Neural progenitor cell (in vitro differentiated cells): ENCODE results near the gene VAT1L. TPM values are rescaled to one million over a fixed set of nuclear protein-coding genes. Genes with fewer than 3 reads are reported as not detected.

Source experiments
- DNase-seq: peaks from one replicate; pipeline ENCODE4 v3.0.0-alpha.2; 2016; ENCODE audit warnings: low spot score
- H2AFZ ChIP-seq: fragments of 200-600 bp; sonication (generic); replicated peaks from 2 replicates; pipeline ENCODE4 v1.6.1; 2016; ENCODE audit warnings: antibody characterized with exemption
- H3F3A ChIP-seq: fragments of 200-600 bp; sonication (generic); 2 replicates; pipeline ENCODE4 v1.6.1; 2016; ENCODE audit warnings: antibody characterized with exemption, low read depth
- H3K27ac ChIP-seq: fragments of 200-600 bp; sonication (generic); 2 replicates; pipeline ENCODE4 v1.5.1; 2016; ENCODE audit warnings: mild to moderate bottlenecking
- H3K27me3 ChIP-seq: fragments of 200-600 bp; sonication (generic); 2 replicates; pipeline ENCODE4 v1.6.1; 2016; ENCODE audit warnings: mild to moderate bottlenecking, moderate library complexity
- H3K36me3 ChIP-seq: fragments of 200-600 bp; sonication (generic); 2 replicates; pipeline ENCODE4 v1.5.1; 2016
- H3K4me1 ChIP-seq: fragments of 200-600 bp; sonication (generic); 2 replicates; pipeline ENCODE4 v1.6.1; 2016; ENCODE audit warnings: mixed run types
- H3K4me2 ChIP-seq: fragments of 200-600 bp; sonication (generic); 2 replicates; pipeline ENCODE4 v1.6.1; 2016
- H3K4me3 ChIP-seq: fragments of 200-600 bp; sonication (generic); 2 replicates; pipeline ENCODE4 v1.5.1; 2016
- H3K79me2 ChIP-seq: fragments of 200-600 bp; sonication (generic); 2 replicates; pipeline ENCODE4 v1.6.1; 2016; ENCODE audit warnings: low read depth
- H3K9ac ChIP-seq: fragments of 200-600 bp; sonication (generic); 2 replicates; pipeline ENCODE4 v1.6.1; 2016
- H3K9me3 ChIP-seq: fragments of 200-600 bp; sonication (generic); 2 replicates; pipeline ENCODE4 v1.5.1; 2016; ENCODE audit warnings: low read depth
- H4K20me1 ChIP-seq: fragments of 200-600 bp; sonication (generic); 2 replicates; pipeline ENCODE4 v1.6.1; 2016; ENCODE audit warnings: low read depth
- H3K27ac Mint-ChIP-seq: 3 replicates; pipeline ENCODE4 v1.8.0; 2021; ENCODE audit warnings: mixed read lengths
- H3K27me3 Mint-ChIP-seq: 2 replicates; pipeline ENCODE4 v1.8.0; 2022; ENCODE audit warnings: low read depth, mild to moderate bottlenecking, inconsistent platforms, moderate library complexity, mixed read lengths; ENCODE audit not compliant: insufficient read depth
- H3K36me3 Mint-ChIP-seq: 3 replicates; pipeline ENCODE4 v1.8.0; 2021; ENCODE audit warnings: mixed read lengths
- H3K4me1 Mint-ChIP-seq: 3 replicates; pipeline ENCODE4 v1.8.0; 2021; ENCODE audit warnings: mixed read lengths
- H3K4me3 Mint-ChIP-seq: 3 replicates; pipeline ENCODE4 v1.8.0; 2021; ENCODE audit warnings: mild to moderate bottlenecking, moderate library complexity, mixed read lengths
- H3K9me3 Mint-ChIP-seq: 3 replicates; pipeline ENCODE4 v1.8.0; 2020; ENCODE audit warnings: mixed read lengths
- EZH2 ChIP-seq: fragments of 200-600 bp; sonication (generic); IDR thresholded peaks from 2 replicates; pipeline ENCODE4 v1.6.1; 2017; ENCODE audit warnings: antibody characterized with exemption, mild to moderate bottlenecking, moderate library complexity
- EZH2phosphoT487 ChIP-seq: fragments of 200-600 bp; sonication (generic); IDR thresholded peaks from 2 replicates; pipeline ENCODE4 v1.6.1; 2017; ENCODE audit warnings: antibody characterized with exemption
- total RNA-seq: library from RNA; depleted of rRNA; stranded (reverse); fragments of >200 nt; gene quantifications from 2 replicates; pipeline ENCODE4 v1.2.3, GENCODE V29; 2015; ENCODE audit warnings: low replicate concordance
- TF ChIP-seq, protein P1 (sequence below): fragments of 200-600 bp; sonication (generic); IDR thresholded peaks from 2 replicates; pipeline ENCODE4 v1.5.1; 2017; ENCODE audit warnings: antibody characterized with exemption, mild to moderate bottlenecking

The VAT1L gene
- total RNA-seq, 1 donor from 2014 or later = 43.2 TPM

DNA sequence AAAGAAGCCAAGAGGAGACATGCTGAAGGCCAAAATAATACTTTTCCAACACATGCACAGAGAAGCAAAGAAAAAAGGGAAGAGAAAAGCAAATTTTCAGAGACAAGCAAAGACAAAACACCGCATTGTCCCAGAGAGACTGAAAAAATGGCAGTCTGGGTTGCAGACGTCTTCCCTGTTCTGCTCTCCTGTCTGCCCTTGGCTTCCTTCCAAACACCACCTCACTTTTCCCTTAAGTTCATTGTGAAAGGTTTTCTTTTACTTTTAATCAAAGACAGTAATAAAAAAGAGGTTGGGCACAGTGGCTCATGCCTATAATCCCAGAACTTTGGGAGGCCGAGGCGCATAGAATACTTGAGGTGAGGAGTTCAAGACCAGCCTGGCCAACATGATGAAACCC, 21.2 kb upstream of the VAT1L start:
- TF ChIP-seq, protein P1, sequence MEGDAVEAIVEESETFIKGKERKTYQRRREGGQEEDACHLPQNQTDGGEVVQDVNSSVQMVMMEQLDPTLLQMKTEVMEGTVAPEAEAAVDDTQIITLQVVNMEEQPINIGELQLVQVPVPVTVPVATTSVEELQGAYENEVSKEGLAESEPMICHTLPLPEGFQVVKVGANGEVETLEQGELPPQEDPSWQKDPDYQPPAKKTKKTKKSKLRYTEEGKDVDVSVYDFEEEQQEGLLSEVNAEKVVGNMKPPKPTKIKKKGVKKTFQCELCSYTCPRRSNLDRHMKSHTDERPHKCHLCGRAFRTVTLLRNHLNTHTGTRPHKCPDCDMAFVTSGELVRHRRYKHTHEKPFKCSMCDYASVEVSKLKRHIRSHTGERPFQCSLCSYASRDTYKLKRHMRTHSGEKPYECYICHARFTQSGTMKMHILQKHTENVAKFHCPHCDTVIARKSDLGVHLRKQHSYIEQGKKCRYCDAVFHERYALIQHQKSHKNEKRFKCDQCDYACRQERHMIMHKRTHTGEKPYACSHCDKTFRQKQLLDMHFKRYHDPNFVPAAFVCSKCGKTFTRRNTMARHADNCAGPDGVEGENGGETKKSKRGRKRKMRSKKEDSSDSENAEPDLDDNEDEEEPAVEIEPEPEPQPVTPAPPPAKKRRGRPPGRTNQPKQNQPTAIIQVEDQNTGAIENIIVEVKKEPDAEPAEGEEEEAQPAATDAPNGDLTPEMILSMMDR = no peak
- TF ChIP-seq EZH2 (no peak), EZH2phosphoT487 (no peak)
- no peak overlapping the region for H3K27ac Mint-ChIP-seq
- Histone ChIP-seq H3F3A (no peaks in the 10 kb centered on the region), H3K27ac (no peak overlapping the region), H3K9me3 (no peaks in the 10 kb centered on the region), H3K9ac (no peak overlapping the region), H3K4me3 (no peak overlapping the region), H3K79me2 (no peaks in the 10 kb centered on the region), H3K27me3 (no peaks in the 10 kb centered on the region), H4K20me1 (no peaks in the 10 kb centered on the region), H3K4me2 (no peak overlapping the region), H2AFZ (no peak overlapping the region), H3K36me3 (no peaks in the 10 kb centered on the region), H3K4me1 (no peaks in the 10 kb centered on the region)
- H3K4me1 Mint-ChIP-seq = peaks cover 22% of the 10 kb centered on the region
- no peaks in the 10 kb centered on the region for H3K36me3 Mint-ChIP-seq
- H3K27me3 Mint-ChIP-seq = peaks cover 9% of the 10 kb centered on the region
- no peak for DNase-seq
- H3K4me3 Mint-ChIP-seq = no peak overlapping the region
- no peaks in the 10 kb centered on the region for H3K9me3 Mint-ChIP-seq

DNA sequence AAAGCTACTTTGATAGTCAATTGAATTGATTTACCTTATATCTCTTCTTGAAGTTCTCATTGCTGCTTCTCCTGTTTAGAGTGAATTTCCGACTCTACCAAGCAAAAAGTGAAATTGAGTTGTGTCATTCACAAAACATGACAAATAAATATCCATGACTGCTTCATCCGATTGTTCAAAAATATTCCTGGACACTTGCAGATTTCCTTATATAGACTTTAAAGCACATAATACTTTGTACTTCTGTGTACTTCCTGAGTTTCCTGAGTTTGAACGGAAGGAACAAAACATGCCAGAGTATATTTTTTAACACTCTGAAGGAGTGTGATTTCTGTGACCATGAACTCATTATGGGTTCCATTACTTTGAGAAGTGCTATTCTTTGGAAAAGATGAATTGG, 20.5 kb upstream of the VAT1L start:
- no peaks in the 10 kb centered on the region for H3K4me1 ChIP-seq
- TF ChIP-seq, protein P1 = no peak
- TF ChIP-seq EZH2phosphoT487 (no peak), EZH2 (no peak)
- H3F3A ChIP-seq = no peaks in the 10 kb centered on the region
- H4K20me1 ChIP-seq = no peaks in the 10 kb centered on the region
- no peak overlapping the region for H3K4me2 ChIP-seq
- peaks cover 8% of the 10 kb centered on the region for H3K27me3 Mint-ChIP-seq
- H3K9ac ChIP-seq = no peak overlapping the region
- no peak overlapping the region for H3K4me3 ChIP-seq
- H3K27ac ChIP-seq = no peak overlapping the region
- H2AFZ ChIP-seq = no peak overlapping the region
- no peak for DNase-seq
- no peaks in the 10 kb centered on the region for H3K36me3 Mint-ChIP-seq
- H3K79me2 ChIP-seq = no peaks in the 10 kb centered on the region
- H3K4me3 Mint-ChIP-seq = no peak overlapping the region
- no peaks in the 10 kb centered on the region for H3K9me3 Mint-ChIP-seq
- H3K27me3 ChIP-seq = no peaks in the 10 kb centered on the region
- H3K27ac Mint-ChIP-seq = no peak overlapping the region
- H3K9me3 ChIP-seq = no peaks in the 10 kb centered on the region
- H3K4me1 Mint-ChIP-seq = peaks cover 21% of the 10 kb centered on the region
- H3K36me3 ChIP-seq = no peaks in the 10 kb centered on the region

DNA sequence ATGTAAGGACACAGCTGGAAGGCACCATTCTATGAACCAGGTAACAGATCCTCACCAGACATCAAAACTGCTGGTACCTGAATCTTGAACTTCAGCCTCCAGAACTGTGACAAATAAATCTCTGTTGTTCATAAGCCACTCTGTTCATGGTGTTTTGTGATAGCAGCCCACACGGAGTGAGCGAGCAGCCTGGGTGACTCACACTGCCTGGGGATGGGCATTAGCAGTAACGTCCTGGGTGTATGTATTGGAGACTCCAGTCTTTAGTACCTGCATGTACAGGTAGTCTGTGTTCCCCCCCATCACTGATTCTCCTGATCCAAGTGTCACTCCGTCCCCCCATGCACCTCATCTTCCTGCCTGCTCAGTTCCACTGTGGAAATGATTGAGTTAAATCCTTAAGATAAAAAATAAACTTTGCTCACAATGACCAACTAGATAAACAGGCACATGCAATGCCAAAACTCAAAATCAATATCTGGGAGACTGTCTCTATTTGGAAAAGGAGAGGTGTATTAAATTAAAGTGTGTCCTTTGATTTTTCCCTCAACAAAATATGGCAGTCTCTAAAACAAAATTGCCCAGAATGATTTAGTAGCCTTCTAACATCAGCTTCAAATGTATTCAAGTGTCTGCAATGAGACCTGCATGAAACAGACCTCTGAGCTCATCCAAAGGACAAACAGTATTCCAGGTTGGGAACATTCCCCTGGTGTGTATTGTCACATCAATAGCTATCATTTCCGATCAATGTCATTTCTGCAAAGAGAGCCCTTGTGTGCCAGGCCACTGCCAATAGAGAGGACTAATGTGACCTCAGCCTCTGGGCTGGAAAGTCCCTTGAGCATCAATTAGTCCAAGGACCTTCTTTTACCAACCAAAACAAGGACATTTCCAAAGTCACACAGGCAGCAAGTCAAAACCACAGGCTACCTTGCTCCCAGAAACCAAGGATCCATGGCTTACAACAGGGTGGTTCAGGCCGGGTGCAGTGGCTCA, 12.2 kb upstream of the VAT1L start:
- Histone ChIP-seq H3K9me3 (no peaks in the 10 kb centered on the region), H3K9ac (no peak overlapping the region), H4K20me1 (no peaks in the 10 kb centered on the region), H3K36me3 (no peaks in the 10 kb centered on the region), H3K27ac (no peak overlapping the region), H3F3A (no peaks in the 10 kb centered on the region), H2AFZ (no peak overlapping the region), H3K4me3 (no peak overlapping the region), H3K79me2 (no peaks in the 10 kb centered on the region), H3K27me3 (no peaks in the 10 kb centered on the region), H3K4me2 (no peak overlapping the region), H3K4me1 (no peaks in the 10 kb centered on the region)
- Mint-ChIP-seq H3K4me1 (peaks cover 3% of the 10 kb centered on the region), H3K27ac (no peak overlapping the region), H3K27me3 (peaks cover 4% of the 10 kb centered on the region), H3K4me3 (no peak overlapping the region), H3K36me3 (no peaks in the 10 kb centered on the region), H3K9me3 (no peaks in the 10 kb centered on the region)
- TF ChIP-seq, protein P1 = no peak
- no peak for TF ChIP-seq EZH2
- no peak for TF ChIP-seq EZH2phosphoT487
- no peak for DNase-seq
